NCI-H2227 (cell line): ENCODE results near the gene ADGRL4.

ENCODE experiments used
- DNase-seq: peaks from one replicate; lab custom pipeline; 2025; ENCODE audit not compliant: unreplicated experiment; lab: John Stamatoyannopoulos, UW

Gene ADGRL4

GRCh38 chr1:78840453-78841271 is 165.9 kb downstream of the ADGRL4 start:
- no peak for DNase-seq
